Keratinocyte (primary cell): Measurements from ENCODE around the gene UNC13B. TPM values are rescaled to one million over a fixed set of nuclear protein-coding genes. Genes with fewer than 3 reads are reported as not detected.

Source experiments
- DNase-seq: peaks from one replicate; pipeline ENCODE4 v3.0.0-alpha.2; 2011; ENCODE audit warnings: low read depth, missing footprints, low spot score
- FAIRE-seq: peaks from 2 replicates; lab custom pipeline; 2011; peaks lifted over from hg19 to GRCh38; lab: Jason Lieb, UNC
- H2AFZ ChIP-seq: 2 replicates; pipeline ENCODE4 v1.6.0; 2012; ENCODE audit warnings: low read length, control low read depth, inconsistent platforms; ENCODE audit not compliant: control insufficient read depth
- H3K27ac ChIP-seq: 2 replicates; pipeline ENCODE4 v1.5.1; 2011; ENCODE audit warnings: low read length; ENCODE audit not compliant: control insufficient read depth, insufficient read depth
- H3K27me3 ChIP-seq: 3 replicates; pipeline ENCODE4 v1.6.0; 2011; ENCODE audit warnings: low read length; ENCODE audit not compliant: control insufficient read depth, insufficient read depth; ENCODE audit errors: extremely low read depth
- H3K36me3 ChIP-seq, 2 experiments: 2 replicates in 1 of 2; 3 replicates in 1 of 2; pipeline ENCODE4 v1.5.1; 2011; ENCODE audit warnings: low read length in 2 of 2, mild to moderate bottlenecking in 1 of 2; ENCODE audit not compliant: control insufficient read depth in 2 of 2, insufficient read depth in 2 of 2; ENCODE audit errors: extremely low read depth in 1 of 2
- H3K4me1 ChIP-seq: 3 replicates; pipeline ENCODE4 v1.5.1; 2011; ENCODE audit warnings: low read length; ENCODE audit not compliant: control insufficient read depth, insufficient read depth; ENCODE audit errors: extremely low read depth
- H3K4me2 ChIP-seq: 3 replicates; pipeline ENCODE4 v1.6.0; 2011; ENCODE audit warnings: low read depth, low read length; ENCODE audit not compliant: control insufficient read depth, insufficient read depth; ENCODE audit errors: extremely low read depth
- H3K4me3 ChIP-seq, 3 experiments: fragments of 200-600 bp in 1 of 3; sonication (generic) in 1 of 3; 2 replicates in 2 of 3; 3 replicates in 1 of 3; pipeline ENCODE4 v1.5.1; 2011 to 2016; ENCODE audit warnings: low read length in 3 of 3, mild to moderate bottlenecking in 3 of 3, control low read depth in 2 of 3, inconsistent platforms in 1 of 3, low read depth in 1 of 3, mixed read lengths in 1 of 3, mixed run types in 1 of 3, moderate library complexity in 1 of 3; ENCODE audit not compliant: control insufficient read depth in 2 of 3, insufficient read depth in 2 of 3; ENCODE audit errors: extremely low read depth in 1 of 3
- H3K79me2 ChIP-seq: 2 replicates; pipeline ENCODE4 v1.6.0; 2012; ENCODE audit warnings: low read length; ENCODE audit not compliant: control insufficient read depth, insufficient read depth
- H3K9ac ChIP-seq: 3 replicates; pipeline ENCODE4 v1.6.0; 2011; ENCODE audit warnings: low read length; ENCODE audit not compliant: control insufficient read depth, insufficient read depth; ENCODE audit errors: extremely low read depth
- H3K9me1 ChIP-seq: 3 replicates; pipeline ENCODE4 v1.6.0; 2011; ENCODE audit warnings: low read length; ENCODE audit not compliant: control insufficient read depth, insufficient read depth; ENCODE audit errors: extremely low read depth
- H3K9me3 ChIP-seq: 2 replicates; pipeline ENCODE4 v1.5.1; 2012; ENCODE audit warnings: low read depth, low read length; ENCODE audit not compliant: control insufficient read depth
- H4K20me1 ChIP-seq: 3 replicates; pipeline ENCODE4 v1.6.0; 2011; ENCODE audit warnings: low read length; ENCODE audit not compliant: control insufficient read depth, insufficient read depth; ENCODE audit errors: extremely low read depth
- EZH2 ChIP-seq: IDR thresholded peaks from one replicate; pipeline ENCODE4 v1.6.1; 2012; ENCODE audit warnings: inconsistent platforms, mild to moderate bottlenecking, low read length, moderate library complexity
- dilution Hi-C: fragments of 300-500 bp; cut with MboI; formaldehyde crosslinking; loops from one replicate; pipeline ENCODE4 v1.7.0; 2020; ENCODE audit warnings: low sequenced_read_pairs; ENCODE audit not compliant: extremely low pct_ligation_motif_present
- polyA plus RNA-seq, 5 experiments: library from polyadenylated mRNA; depleted of rRNA in 3 of 5; stranded (reverse) in 3 of 5; stranded (forward) in 1 of 5; unstranded in 1 of 5; fragments of >200 nt; gene quantifications; 1 replicate in 1 of 5; 2 replicates in 3 of 5; 3 replicates in 1 of 5; pipeline versions ENCODE4 v1.2.1 to v1.2.3, GENCODE V29; 2011 to 2012; ENCODE audit warnings: missing spikeins in 2 of 5, low read depth in 1 of 5, low replicate concordance in 1 of 5
- TF ChIP-seq, protein P1 (sequence below), 3 experiments: IDR thresholded peaks in 1 of 3; conservative IDR thresholded peaks in 1 of 3; optimal IDR thresholded peaks in 1 of 3; 2 replicates in 2 of 3; 3 replicates in 1 of 3; pipeline versions ENCODE3 to v1.5.1; 2011; ENCODE audit warnings: low read length in 3 of 3, mild to moderate bottlenecking in 3 of 3, moderate library complexity in 2 of 3, control low read depth in 1 of 3, inconsistent platforms in 1 of 3; ENCODE audit not compliant: insufficient read depth in 2 of 3; ENCODE audit errors: extremely low read depth in 1 of 3

Gene UNC13B
- polyA plus RNA-seq, 1 donor (not counting 4 experiments of a cell fraction or from before 2014, with no cell fraction given), result 9.3 TPM

DNA sequence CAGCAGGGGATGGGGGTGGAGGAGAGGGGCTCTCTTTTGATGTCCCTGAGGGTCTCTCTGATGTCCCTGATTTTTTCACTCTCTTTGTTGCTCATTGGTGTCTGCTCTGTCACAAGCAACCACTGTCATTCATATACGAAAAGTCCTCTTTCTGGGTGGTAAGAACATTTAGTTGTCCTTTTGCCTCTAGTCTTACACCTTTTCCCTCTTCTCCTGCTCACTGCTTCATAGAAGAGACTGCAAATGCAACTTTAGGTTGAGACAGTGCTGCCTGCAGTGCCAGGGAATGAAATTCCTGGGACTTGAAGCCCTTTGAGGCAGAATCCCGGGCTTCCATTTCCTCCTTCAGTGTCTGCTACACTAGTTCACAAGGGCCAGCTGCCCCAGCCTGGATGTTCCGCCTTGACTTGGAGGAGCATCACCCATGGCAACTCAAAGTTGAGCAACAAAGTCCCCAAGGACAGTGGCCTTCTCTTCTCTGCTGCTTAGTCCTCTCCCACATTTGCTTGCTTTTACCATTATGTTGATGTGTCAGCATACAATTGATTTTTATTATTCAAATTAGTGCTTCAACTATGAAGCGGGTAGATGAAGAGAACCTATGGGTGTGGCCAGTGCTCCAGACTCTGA is 233.4 kb downstream of the UNC13B start:
- peaks cover 0 to 16% of the 10 kb centered on the region in 2 experiments for H3K36me3 ChIP-seq
- DNase-seq (no peak), FAIRE-seq (no peak)
- no peak overlapping the region for H3K4me2 ChIP-seq
- dilution Hi-C loops, result no loop called here
- no peaks in the 10 kb centered on the region for H4K20me1 ChIP-seq
- no peak overlapping the region for H3K27ac ChIP-seq
- no peaks in the 10 kb centered on the region for H3K79me2 ChIP-seq
- TF ChIP-seq, protein P1, sequence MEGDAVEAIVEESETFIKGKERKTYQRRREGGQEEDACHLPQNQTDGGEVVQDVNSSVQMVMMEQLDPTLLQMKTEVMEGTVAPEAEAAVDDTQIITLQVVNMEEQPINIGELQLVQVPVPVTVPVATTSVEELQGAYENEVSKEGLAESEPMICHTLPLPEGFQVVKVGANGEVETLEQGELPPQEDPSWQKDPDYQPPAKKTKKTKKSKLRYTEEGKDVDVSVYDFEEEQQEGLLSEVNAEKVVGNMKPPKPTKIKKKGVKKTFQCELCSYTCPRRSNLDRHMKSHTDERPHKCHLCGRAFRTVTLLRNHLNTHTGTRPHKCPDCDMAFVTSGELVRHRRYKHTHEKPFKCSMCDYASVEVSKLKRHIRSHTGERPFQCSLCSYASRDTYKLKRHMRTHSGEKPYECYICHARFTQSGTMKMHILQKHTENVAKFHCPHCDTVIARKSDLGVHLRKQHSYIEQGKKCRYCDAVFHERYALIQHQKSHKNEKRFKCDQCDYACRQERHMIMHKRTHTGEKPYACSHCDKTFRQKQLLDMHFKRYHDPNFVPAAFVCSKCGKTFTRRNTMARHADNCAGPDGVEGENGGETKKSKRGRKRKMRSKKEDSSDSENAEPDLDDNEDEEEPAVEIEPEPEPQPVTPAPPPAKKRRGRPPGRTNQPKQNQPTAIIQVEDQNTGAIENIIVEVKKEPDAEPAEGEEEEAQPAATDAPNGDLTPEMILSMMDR (optimal IDR thresholded peaks at IDR 0.05 in 1 of 3, IDR thresholded peaks at IDR 0.05 in 1 of 3, conservative IDR thresholded peaks at IDR 0.05 in 1 of 3; ENCODE audit: extremely low read depth in 1 of 3, insufficient read depth in 2 of 3, low read length in 3 of 3), result no peak
- no peak for TF ChIP-seq EZH2
- H3K9me1 ChIP-seq, result no peaks in the 10 kb centered on the region
- H3K9ac ChIP-seq, result no peak overlapping the region
- no peak overlapping the region for H3K4me3 ChIP-seq
- no peak overlapping the region for H2AFZ ChIP-seq
- H3K9me3 ChIP-seq, result no peaks in the 10 kb centered on the region
- H3K4me1 ChIP-seq, result no peaks in the 10 kb centered on the region
- H3K27me3 ChIP-seq, result no peaks in the 10 kb centered on the region

DNA sequence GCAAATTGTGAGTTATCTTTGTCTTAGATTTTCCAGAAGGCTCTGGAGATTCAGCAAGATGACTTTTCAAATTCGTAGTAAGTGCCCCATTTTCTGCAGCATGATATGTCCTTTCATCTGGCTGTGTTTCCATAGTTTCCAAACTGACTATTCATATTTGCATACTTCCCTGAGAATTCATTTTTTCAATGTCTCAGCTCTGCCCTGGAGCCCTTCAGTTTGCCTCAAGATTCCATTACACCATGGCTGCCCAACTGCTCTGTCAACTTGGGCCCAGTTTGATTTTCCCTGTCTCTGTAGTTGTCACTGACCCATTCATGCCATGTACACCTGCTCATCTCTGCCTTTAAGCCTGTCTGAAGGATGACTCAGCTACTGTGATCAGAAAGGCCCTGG is 233.9 kb downstream of the UNC13B start:
- no peak overlapping the region for H3K4me3 ChIP-seq
- no peaks in the 10 kb centered on the region for H3K9me3 ChIP-seq
- H3K27ac ChIP-seq, result no peak overlapping the region
- H3K4me2 ChIP-seq, result no peak overlapping the region
- TF ChIP-seq EZH2, result no peak
- TF ChIP-seq, protein P1 (optimal IDR thresholded peaks at IDR 0.05 in 1 of 3, IDR thresholded peaks at IDR 0.05 in 1 of 3, conservative IDR thresholded peaks at IDR 0.05 in 1 of 3; ENCODE audit: extremely low read depth in 1 of 3, insufficient read depth in 2 of 3, low read length in 3 of 3), result no peak
- FAIRE-seq, result no peak
- dilution Hi-C loops, result no loop called here
- no peaks in the 10 kb centered on the region for H3K79me2 ChIP-seq
- peaks cover 0 to 16% of the 10 kb centered on the region in 2 experiments for H3K36me3 ChIP-seq
- no peaks in the 10 kb centered on the region for H4K20me1 ChIP-seq
- H3K9me1 ChIP-seq, result no peaks in the 10 kb centered on the region
- DNase-seq, result no peak
- H3K27me3 ChIP-seq, result no peaks in the 10 kb centered on the region
- no peak overlapping the region for H2AFZ ChIP-seq
- no peak overlapping the region for H3K9ac ChIP-seq
- no peaks in the 10 kb centered on the region for H3K4me1 ChIP-seq
